C4-2B (cell line): Measurements from ENCODE around the gene PNMA6E.

Source experiments
- CTCF ChIP-seq: fragments of 450-650 bp; conservative IDR thresholded peaks from 2 replicates; pipeline ENCODE4 v1.5.1; 2017; ENCODE audit warnings: mild to moderate bottlenecking
- ZFX ChIP-seq: fragments of 450-650 bp; IDR thresholded peaks from 2 replicates; pipeline ENCODE4 v1.6.1; 2017

GRCh38 chrX:153379508-153379907, 21.6 kb downstream of the PNMA6E start:
- no peak for TF ChIP-seq CTCF
- no peak for TF ChIP-seq ZFX
